ENCODE measurements around the gene VTN. TPM values are rescaled to one million over a fixed set of nuclear protein-coding genes. Genes with fewer than 3 reads are reported as not detected.

The VTN gene, protein sequence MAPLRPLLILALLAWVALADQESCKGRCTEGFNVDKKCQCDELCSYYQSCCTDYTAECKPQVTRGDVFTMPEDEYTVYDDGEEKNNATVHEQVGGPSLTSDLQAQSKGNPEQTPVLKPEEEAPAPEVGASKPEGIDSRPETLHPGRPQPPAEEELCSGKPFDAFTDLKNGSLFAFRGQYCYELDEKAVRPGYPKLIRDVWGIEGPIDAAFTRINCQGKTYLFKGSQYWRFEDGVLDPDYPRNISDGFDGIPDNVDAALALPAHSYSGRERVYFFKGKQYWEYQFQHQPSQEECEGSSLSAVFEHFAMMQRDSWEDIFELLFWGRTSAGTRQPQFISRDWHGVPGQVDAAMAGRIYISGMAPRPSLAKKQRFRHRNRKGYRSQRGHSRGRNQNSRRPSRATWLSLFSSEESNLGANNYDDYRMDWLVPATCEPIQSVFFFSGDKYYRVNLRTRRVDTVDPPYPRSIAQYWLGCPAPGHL
- 10 to 100 TPM in 1 of 4 donors, 1 to 10 TPM in 3; 3.8 to 10.5 (median 4.1) TPM for total RNA-seq
- polyA plus RNA-seq: 3.8 TPM
- long read RNA-seq, donor 1, transcript VTN-201 (8 exons, 2,149 nt): major isoform, 12 of 12 reads
- long read RNA-seq, donor 1, partial matches to known transcripts: 0 of 12 reads
- long read RNA-seq, donor 1, other reads (novel, unspliced or antisense): 0 of 12 reads
- long read RNA-seq, donor 2, partial matches to known transcripts: 0 of 2 reads
- long read RNA-seq, donor 2, other reads (novel, unspliced or antisense): 0 of 2 reads
- long read RNA-seq, donor 3, transcript VTN-201 (8 exons, 2,149 nt): major isoform, 50 of 56 reads
- long read RNA-seq, donor 3, partial matches to known transcripts: 1 of 56 reads
- long read RNA-seq, donor 3, other reads (novel, unspliced or antisense): 5 of 56 reads
- long read RNA-seq, donor 4, transcript VTN-201 (8 exons, 2,149 nt): major isoform, 8 of 10 reads
- long read RNA-seq, donor 4, partial matches to known transcripts: 1 of 10 reads
- long read RNA-seq, donor 4, other reads (novel, unspliced or antisense): 1 of 10 reads

GRCh38 chr17:28370035-28370743 lies at the start of gene VTN:
VTN (minus strand) TSS chr17:28370307; CDS start chr17:28370203, 104 bp downstream.
- intact Hi-C loops (cut with DNase I): no loop called here
- peak; percentile 28 to 72 for ATAC-seq
- WGBS: 21% methylated on average over 8 of the region's 8 CpGs
- Histone ChIP-seq H3K4me1 (ENCODE audit: control insufficient read depth, insufficient read depth, low read length) (peaks cover 14% of the 10 kb centered on the region), H3K9me3 (ENCODE audit: control insufficient read depth, low read length) (no peaks in the 10 kb centered on the region), H3K27ac (ENCODE audit: low read length) (peak within 1 kb of the TSS; percentile 44), H3K27me3 (ENCODE audit: control insufficient read depth, insufficient read depth) (no peaks in the 10 kb centered on the region), H3K4me3 (ENCODE audit: low read length) (peak within 1 kb of the TSS; percentile 56)
- DNase-seq: peak; percentile 70 to 78 (median 76)

DNA sequence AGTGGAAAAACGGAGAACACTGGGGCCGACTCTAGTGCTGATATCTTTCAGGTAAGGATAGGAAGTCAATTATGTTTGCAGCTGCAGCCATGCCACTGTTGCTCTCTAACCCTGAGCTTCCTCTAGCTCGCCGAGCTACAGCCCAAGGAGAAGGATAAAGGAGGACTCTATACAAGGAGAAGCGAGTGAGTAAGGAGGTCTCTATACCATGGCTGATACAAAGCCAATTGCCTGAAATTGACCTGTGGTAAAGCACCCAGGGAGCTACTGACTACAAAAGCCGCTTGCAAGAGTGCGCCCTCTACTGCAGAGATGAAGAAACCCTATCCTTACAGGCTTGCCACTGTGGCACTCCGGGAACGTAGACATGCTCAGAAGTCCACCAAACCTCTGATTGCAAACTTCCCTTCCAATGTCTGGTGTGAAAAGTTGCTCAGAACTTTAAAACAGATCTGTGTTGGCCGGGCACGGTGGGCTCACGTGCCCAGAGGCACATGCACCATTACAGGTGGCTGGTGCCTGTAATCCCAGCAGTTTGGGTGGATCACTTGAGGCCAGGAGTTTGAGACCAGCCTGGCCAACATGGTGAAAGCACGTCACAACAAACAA lies 46.7 kb upstream of the VTN start:
- 15% methylated on average over 13 of the region's 13 CpGs for WGBS
- Histone ChIP-seq H3K27ac (ENCODE audit: low read length) (no peak overlapping the region), H3K4me1 (ENCODE audit: control insufficient read depth, insufficient read depth, low read length) (no peaks in the 10 kb centered on the region), H3K9me3 (ENCODE audit: control insufficient read depth, low read length) (no peaks in the 10 kb centered on the region), H3K27me3 (ENCODE audit: control insufficient read depth, insufficient read depth) (no peaks in the 10 kb centered on the region), H3K4me3 (ENCODE audit: low read length) (no peak overlapping the region)
- peak in 1 of 3 donors; percentile 35 for DNase-seq
- peak; percentile 62 to 77 for ATAC-seq
- intact Hi-C loops (cut with DNase I): no loop called here

- 84% methylated on average over 3 of the region's 3 CpGs for WGBS
- Histone ChIP-seq H3K4me3 (ENCODE audit: low read length) (no peak overlapping the region), H3K27me3 (ENCODE audit: control insufficient read depth, insufficient read depth) (no peaks in the 10 kb centered on the region), H3K9me3 (ENCODE audit: control insufficient read depth, low read length) (no peaks in the 10 kb centered on the region), H3K27ac (ENCODE audit: low read length) (no peak overlapping the region), H3K4me1 (ENCODE audit: control insufficient read depth, insufficient read depth, low read length) (no peaks in the 10 kb centered on the region)
- DNase-seq (no peak), ATAC-seq (no peak)
- intact Hi-C loops (cut with DNase I): no loop called here
Observed at GRCh38 chr17:28415886-28416285, 45.8 kb upstream of the VTN start.

- no peaks in the 10 kb centered on the region for H3K4me1 ChIP-seq (ENCODE audit: control insufficient read depth, insufficient read depth, low read length)
- H3K9me3 ChIP-seq (ENCODE audit: control insufficient read depth, low read length): no peaks in the 10 kb centered on the region
- DNase-seq (no peak), ATAC-seq (no peak)
- intact Hi-C loops (cut with DNase I): no loop called here
- no peak overlapping the region for H3K4me3 ChIP-seq (ENCODE audit: low read length)
- H3K27me3 ChIP-seq (ENCODE audit: control insufficient read depth, insufficient read depth): no peaks in the 10 kb centered on the region
- 53% methylated on average over 7 of the region's 7 CpGs for whole genome bisulfite sequencing
- H3K27ac ChIP-seq (ENCODE audit: low read length): no peak overlapping the region
Observed at GRCh38 chr17:28413804-28414203, 43.7 kb upstream of the VTN start.

GRCh38 chr17:28412099-28412498 lies 42.0 kb upstream of the VTN start:
- DNase-seq (no peak), ATAC-seq (no peak)
- no peaks in the 10 kb centered on the region for H3K4me1 ChIP-seq (ENCODE audit: control insufficient read depth, insufficient read depth, low read length)
- 73% methylated on average over 3 of the region's 3 CpGs for WGBS
- no peak overlapping the region for H3K4me3 ChIP-seq (ENCODE audit: low read length)
- no peak overlapping the region for H3K27ac ChIP-seq (ENCODE audit: low read length)
- no peaks in the 10 kb centered on the region for H3K9me3 ChIP-seq (ENCODE audit: control insufficient read depth, low read length)
- no peaks in the 10 kb centered on the region for H3K27me3 ChIP-seq (ENCODE audit: control insufficient read depth, insufficient read depth)
- intact Hi-C loops (cut with DNase I): no loop called here

DNA sequence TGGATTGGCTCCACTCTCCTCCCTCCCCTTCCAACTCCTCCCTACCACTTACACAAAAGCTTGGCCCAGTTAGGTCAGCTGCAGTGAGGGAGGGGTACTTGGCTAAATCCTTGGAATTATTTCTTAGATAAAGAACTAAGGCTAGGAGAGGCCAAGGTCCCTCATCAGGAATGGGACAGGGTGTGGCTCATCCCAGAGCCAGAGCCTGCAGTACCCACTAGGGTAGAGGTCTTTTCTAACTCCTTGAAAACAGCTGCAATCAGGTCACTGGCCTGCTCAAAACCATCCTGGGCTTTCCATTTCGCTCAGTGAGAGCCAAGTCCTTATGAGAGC lies 37.8 kb upstream of the VTN start:
- DNase-seq (no peak), ATAC-seq (peak in 1 of 2 donors; percentile 31)
- WGBS: 83% methylated on average over 1 of the region's 1 CpG
- no peak overlapping the region for H3K4me3 ChIP-seq (ENCODE audit: low read length)
- H3K9me3 ChIP-seq (ENCODE audit: control insufficient read depth, low read length): no peaks in the 10 kb centered on the region
- intact Hi-C loops (cut with DNase I): no loop called here
- H3K27me3 ChIP-seq (ENCODE audit: control insufficient read depth, insufficient read depth): no peaks in the 10 kb centered on the region
- no peaks in the 10 kb centered on the region for H3K4me1 ChIP-seq (ENCODE audit: control insufficient read depth, insufficient read depth, low read length)
- no peak overlapping the region for H3K27ac ChIP-seq (ENCODE audit: low read length)

GRCh38 chr17:28407130-28407973 lies 37.2 kb upstream of the VTN start:
- Histone ChIP-seq H3K27me3 (ENCODE audit: control insufficient read depth, insufficient read depth) (no peaks in the 10 kb centered on the region), H3K4me3 (ENCODE audit: low read length) (no peak overlapping the region), H3K27ac (ENCODE audit: low read length) (no peak overlapping the region), H3K9me3 (ENCODE audit: control insufficient read depth, low read length) (no peaks in the 10 kb centered on the region), H3K4me1 (ENCODE audit: control insufficient read depth, insufficient read depth, low read length) (no peaks in the 10 kb centered on the region)
- intact Hi-C loops (cut with DNase I): no loop called here
- DNase-seq (no peak), ATAC-seq (no peak)
- 75% methylated on average over 5 of the region's 5 CpGs for WGBS

- H3K27me3 ChIP-seq (ENCODE audit: control insufficient read depth, insufficient read depth): no peaks in the 10 kb centered on the region
- WGBS: 29% methylated on average over 9 of the region's 9 CpGs
- no peaks in the 10 kb centered on the region for H3K4me1 ChIP-seq (ENCODE audit: control insufficient read depth, insufficient read depth, low read length)
- ATAC-seq (peak in 1 of 2 donors; percentile 22), DNase-seq (no peak)
- H3K9me3 ChIP-seq (ENCODE audit: control insufficient read depth, low read length): no peaks in the 10 kb centered on the region
- H3K27ac ChIP-seq (ENCODE audit: low read length): no peak overlapping the region
- intact Hi-C loops (cut with DNase I): no loop called here
- H3K4me3 ChIP-seq (ENCODE audit: low read length): peak overlapping the region; percentile 53
Observed at GRCh38 chr17:28406473-28406814, 36.3 kb upstream of the VTN start.

DNA sequence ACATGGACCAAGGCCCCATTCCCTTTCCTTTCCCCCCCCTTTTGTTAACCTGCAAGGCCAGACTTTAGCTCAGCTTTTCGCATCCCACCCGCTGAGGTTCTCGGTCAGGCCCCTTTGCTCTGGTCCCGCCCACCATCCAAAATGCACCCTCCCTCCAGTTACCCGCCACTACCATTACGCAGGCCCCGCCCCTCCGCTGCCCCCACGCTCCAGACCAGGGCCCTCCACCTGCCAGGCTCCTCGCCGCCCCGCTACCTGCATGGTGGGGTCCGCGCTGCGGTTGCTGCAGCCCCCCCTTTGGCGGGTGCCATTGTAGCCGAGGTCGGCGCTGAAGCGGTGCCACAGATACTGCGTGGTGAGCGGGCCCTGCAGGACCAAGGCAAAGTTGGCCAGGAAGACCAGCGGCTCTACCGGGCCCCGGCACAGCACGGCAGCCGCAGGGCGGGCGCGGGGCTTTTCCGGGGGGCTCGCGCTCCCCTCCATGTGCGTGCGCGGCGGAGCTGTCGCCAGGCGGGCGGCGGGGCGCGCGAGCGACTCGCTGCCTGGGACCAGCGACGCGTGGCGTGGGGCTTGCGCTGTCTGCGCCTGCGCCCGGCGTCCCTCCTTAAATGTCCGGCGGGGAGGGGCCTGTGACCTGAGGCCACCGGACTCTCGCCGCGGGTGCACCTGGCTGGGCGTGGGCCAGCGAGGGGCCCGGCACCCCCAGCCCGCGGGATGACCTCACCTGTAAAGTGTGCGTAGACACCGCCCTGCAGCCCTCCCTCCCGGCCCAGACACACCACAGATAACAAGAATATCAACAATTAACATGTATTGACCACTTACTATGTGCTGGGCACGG lies 35.7 kb upstream of the VTN start, which contains the start of gene SLC46A1:
Gene SLC46A1 (minus strand): TSS at position 581 of the 841 bp plus-strand sequence. CDS start 98 bp downstream, at position 483.
- intact Hi-C loops (cut with DNase I): no loop called here
- DNase-seq (peak; percentile 75 to 88 (median 88)), ATAC-seq (peak; percentile 80 to 87)
- Histone ChIP-seq H3K9me3 (ENCODE audit: control insufficient read depth, low read length) (no peaks in the 10 kb centered on the region), H3K4me1 (ENCODE audit: control insufficient read depth, insufficient read depth, low read length) (no peaks in the 10 kb centered on the region), H3K4me3 (ENCODE audit: low read length) (peak within 1 kb of the TSS; percentile 53), H3K27me3 (ENCODE audit: control insufficient read depth, insufficient read depth) (no peaks in the 10 kb centered on the region), H3K27ac (ENCODE audit: low read length) (no peak within 1 kb of the TSS)
- under 1% methylated on average over 70 of the region's 70 CpGs for whole genome bisulfite sequencing
